Osteocyte (in vitro differentiated cells): Measurements from ENCODE around the gene ATAD3B. TPM values are rescaled to one million over a fixed set of nuclear protein-coding genes. Genes with fewer than 3 reads are reported as not detected.

ENCODE experiments used
- DNase-seq: peaks from one replicate; pipeline ENCODE4 v3.0.0; 2021; ENCODE audit warnings: mixed read lengths; ENCODE audit not compliant: unreplicated experiment; ENCODE audit errors: extremely low spot score
- H3K27ac Mint-ChIP-seq: one replicate; pipeline ENCODE4 v1.8.0; 2021; ENCODE audit warnings: mild to moderate bottlenecking, mixed read lengths; ENCODE audit not compliant: unreplicated experiment
- H3K27me3 Mint-ChIP-seq: one replicate; pipeline ENCODE4 v1.8.0; 2021; ENCODE audit warnings: mixed read lengths; ENCODE audit not compliant: unreplicated experiment
- H3K36me3 Mint-ChIP-seq: one replicate; pipeline ENCODE4 v1.8.0; 2021; ENCODE audit warnings: mixed read lengths; ENCODE audit not compliant: unreplicated experiment
- H3K4me1 Mint-ChIP-seq: one replicate; pipeline ENCODE4 v1.8.0; 2021; ENCODE audit warnings: mixed read lengths; ENCODE audit not compliant: unreplicated experiment
- H3K4me3 Mint-ChIP-seq: one replicate; pipeline ENCODE4 v1.8.0; 2021; ENCODE audit warnings: mild to moderate bottlenecking, moderate library complexity, mixed read lengths; ENCODE audit not compliant: unreplicated experiment
- H3K9me3 Mint-ChIP-seq: one replicate; pipeline ENCODE4 v1.8.0; 2021; ENCODE audit warnings: mixed read lengths; ENCODE audit not compliant: unreplicated experiment
- CTCF ChIP-seq: fragments of 200-600 bp; sonication (generic); IDR thresholded peaks from 2 replicates; pipeline ENCODE4 v1.5.0; 2021; ENCODE audit warnings: antibody characterized with exemption, mild to moderate bottlenecking, moderate library complexity
- total RNA-seq: library from RNA; stranded (reverse); gene quantifications from 2 replicates; pipeline ENCODE4 v1.2.1, GENCODE V29; 2021

ATAD3B gene
- total RNA-seq, 1 donor from 2014 or later: 26.9 TPM

- Mint-ChIP-seq H3K4me1 (peaks cover 5% of the 10 kb centered on the region), H3K27ac (no peak overlapping the region), H3K27me3 (no peaks in the 10 kb centered on the region), H3K36me3 (peaks cover 2% of the 10 kb centered on the region), H3K4me3 (no peak overlapping the region), H3K9me3 (no peaks in the 10 kb centered on the region)
- TF ChIP-seq CTCF: no peak
- DNase-seq: no peak
Observed at GRCh38 chr1:1544544-1544943, 73.0 kb downstream of the ATAD3B start.

Other genes with a start within 250 kb of the ATAD3B start
- gene SDF4, start 239.8 kb upstream of the ATAD3B start, total RNA-seq: 196 and 200 TPM in 2 replicates
- 38.6 and 39.8 TPM in 2 replicates for gene B3GALT6, start 239.5 kb upstream of the ATAD3B start, total RNA-seq
- gene C1QTNF12, start 225.0 kb upstream of the ATAD3B start, total RNA-seq: 3.6 and 3.8 TPM in 2 replicates
- gene UBE2J2, start 197.9 kb upstream of the ATAD3B start, total RNA-seq: 58.2 and 65.1 TPM in 2 replicates
- gene SCNN1D, start 191.3 kb upstream of the ATAD3B start, total RNA-seq: 6.2 and 11.0 TPM in 2 replicates
- gene ACAP3, start 163.8 kb upstream of the ATAD3B start, total RNA-seq: 62.7 and 73.8 TPM in 2 replicates
- 21.5 and 22.1 TPM in 2 replicates for gene PUSL1, start 163.2 kb upstream of the ATAD3B start, total RNA-seq
- gene INTS11, start 147.1 kb upstream of the ATAD3B start, total RNA-seq: 101 and 106 TPM in 2 replicates
- 23.5 and 24.7 TPM in 2 replicates for gene CPTP, start 147.0 kb upstream of the ATAD3B start, total RNA-seq
- gene TAS1R3, start 140.5 kb upstream of the ATAD3B start, total RNA-seq: 0.57 and 0.97 TPM in 2 replicates
- 92.9 and 95.7 TPM in 2 replicates for gene DVL1, start 122.3 kb upstream of the ATAD3B start, total RNA-seq
- 440 and 449 TPM in 2 replicates for gene MXRA8, start 113.2 kb upstream of the ATAD3B start, total RNA-seq
- gene AURKAIP1, start 96.6 kb upstream of the ATAD3B start, total RNA-seq: 116 and 120 TPM in 2 replicates
- 262 and 272 TPM in 2 replicates for gene CCNL2, start 72.4 kb upstream of the ATAD3B start, total RNA-seq
- 82.1 and 86.9 TPM in 2 replicates for gene MRPL20, start 64.5 kb upstream of the ATAD3B start, total RNA-seq
- 0.21 and 0.24 TPM in 2 replicates for gene ANKRD65, start 50.5 kb upstream of the ATAD3B start, total RNA-seq
- gene VWA1, start 36.1 kb upstream of the ATAD3B start, total RNA-seq: 15.6 and 17.5 TPM in 2 replicates
- 0.27 and 0.44 TPM in 2 replicates for gene ATAD3C, start 22.1 kb upstream of the ATAD3B start, total RNA-seq
- 30.0 and 31.7 TPM in 2 replicates for gene ATAD3A, start 40.4 kb downstream of the ATAD3B start, total RNA-seq
- 12.4 and 16.6 TPM in 2 replicates for gene TMEM240, start 68.9 kb downstream of the ATAD3B start, total RNA-seq
- gene SSU72, start 103.1 kb downstream of the ATAD3B start, total RNA-seq: 117 and 121 TPM in 2 replicates
- gene FNDC10, start 128.4 kb downstream of the ATAD3B start, total RNA-seq: 25.6 and 28.0 TPM in 2 replicates
- gene MIB2, start 143.7 kb downstream of the ATAD3B start, total RNA-seq: 105 and 108 TPM in 2 replicates
- 4.8 and 8.5 TPM in 2 replicates for gene MMP23B, start 160.4 kb downstream of the ATAD3B start, total RNA-seq
- gene CDK11B, start 187.2 kb downstream of the ATAD3B start, total RNA-seq: 28.8 and 29.7 TPM in 2 replicates
- 84.9 and 85.2 TPM in 2 replicates for gene SLC35E2B, start 221.0 kb downstream of the ATAD3B start, total RNA-seq